Measurements from ENCODE around the gene ZNF304.

DNA sequence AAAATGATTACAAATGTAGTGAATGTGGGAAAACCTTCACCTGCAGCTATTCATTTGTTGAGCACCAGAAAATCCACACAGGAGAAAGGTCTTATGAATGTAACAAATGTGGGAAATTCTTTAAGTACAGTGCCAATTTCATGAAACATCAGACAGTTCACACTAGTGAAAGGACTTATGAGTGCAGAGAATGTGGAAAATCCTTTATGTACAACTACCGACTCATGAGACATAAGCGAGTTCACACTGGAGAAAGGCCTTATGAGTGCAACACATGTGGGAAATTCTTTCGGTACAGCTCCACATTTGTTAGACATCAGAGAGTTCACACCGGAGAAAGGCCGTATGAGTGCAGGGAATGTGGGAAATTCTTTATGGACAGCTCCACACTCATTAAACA, 47.8 kb downstream of the ZNF304 start:
- TF ChIP-seq, protein P1, sequence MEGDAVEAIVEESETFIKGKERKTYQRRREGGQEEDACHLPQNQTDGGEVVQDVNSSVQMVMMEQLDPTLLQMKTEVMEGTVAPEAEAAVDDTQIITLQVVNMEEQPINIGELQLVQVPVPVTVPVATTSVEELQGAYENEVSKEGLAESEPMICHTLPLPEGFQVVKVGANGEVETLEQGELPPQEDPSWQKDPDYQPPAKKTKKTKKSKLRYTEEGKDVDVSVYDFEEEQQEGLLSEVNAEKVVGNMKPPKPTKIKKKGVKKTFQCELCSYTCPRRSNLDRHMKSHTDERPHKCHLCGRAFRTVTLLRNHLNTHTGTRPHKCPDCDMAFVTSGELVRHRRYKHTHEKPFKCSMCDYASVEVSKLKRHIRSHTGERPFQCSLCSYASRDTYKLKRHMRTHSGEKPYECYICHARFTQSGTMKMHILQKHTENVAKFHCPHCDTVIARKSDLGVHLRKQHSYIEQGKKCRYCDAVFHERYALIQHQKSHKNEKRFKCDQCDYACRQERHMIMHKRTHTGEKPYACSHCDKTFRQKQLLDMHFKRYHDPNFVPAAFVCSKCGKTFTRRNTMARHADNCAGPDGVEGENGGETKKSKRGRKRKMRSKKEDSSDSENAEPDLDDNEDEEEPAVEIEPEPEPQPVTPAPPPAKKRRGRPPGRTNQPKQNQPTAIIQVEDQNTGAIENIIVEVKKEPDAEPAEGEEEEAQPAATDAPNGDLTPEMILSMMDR (IDR thresholded peaks at IDR 0.05), result no peak
- no peak for TF ChIP-seq POLR2A (IDR thresholded peaks at IDR 0.05)
- no peak for TF ChIP-seq EP300 (IDR thresholded peaks at IDR 0.05; ENCODE audit: low read depth)
- no peak for TF ChIP-seq POLR2AphosphoS5 (IDR thresholded peaks at IDR 0.05)

Data from transverse colon (tissue), 4 donors.